DOHH2 (cell line): ENCODE measurements around the gene STAT5A.
"Not testable (repeated sequence)": the region's sequence is repeated elsewhere in the genome, so short reads cannot be mapped to it uniquely, and the experiment has no call there.

Source experiments
- H3F3A ChIP-seq: fragments of 200-600 bp; sonication (generic), shearing (Covaris generic); 2 replicates; pipeline ENCODE4 v1.6.0; 2016; ENCODE audit warnings: antibody characterized with exemption, mild to moderate bottlenecking; ENCODE audit not compliant: control insufficient read depth, insufficient read depth
- H3K27ac ChIP-seq: fragments of 200-600 bp; sonication (generic); 2 replicates; pipeline ENCODE4 v1.5.1; 2014; ENCODE audit warnings: low read depth, mild to moderate bottlenecking, low read length, moderate library complexity
- H3K27me3 ChIP-seq: fragments of 200-600 bp; sonication (generic); 2 replicates; pipeline ENCODE4 v1.6.1; 2014; ENCODE audit warnings: mild to moderate bottlenecking, low read length, mixed read lengths; ENCODE audit not compliant: control insufficient read depth
- H3K36me3 ChIP-seq: fragments of 200-600 bp; sonication (generic); 2 replicates; pipeline ENCODE4 v1.6.1; 2014; ENCODE audit warnings: mild to moderate bottlenecking, low read length, moderate library complexity, mixed read lengths; ENCODE audit not compliant: control insufficient read depth
- H3K4me1 ChIP-seq: fragments of 200-600 bp; sonication (generic); 2 replicates; pipeline ENCODE4 v1.6.1; 2014; ENCODE audit warnings: mild to moderate bottlenecking, low read length, mixed read lengths; ENCODE audit not compliant: control insufficient read depth
- H3K4me2 ChIP-seq: fragments of 200-600 bp; sonication (generic); 2 replicates; pipeline ENCODE4 v1.6.0; 2014; ENCODE audit warnings: mild to moderate bottlenecking, low read length, moderate library complexity
- H3K4me3 ChIP-seq: fragments of 200-600 bp; sonication (generic); 2 replicates; pipeline ENCODE4 v1.5.1; 2014; ENCODE audit warnings: mild to moderate bottlenecking, low read length, mixed read lengths
- H3K79me2 ChIP-seq: fragments of 200-600 bp; sonication (generic); 2 replicates; pipeline ENCODE4 v1.6.1; 2014; ENCODE audit warnings: mild to moderate bottlenecking, low read length, mixed read lengths; ENCODE audit not compliant: control insufficient read depth
- H3K9me2 ChIP-seq: fragments of 200-600 bp; sonication (generic); replicated peaks from 2 replicates; pipeline ENCODE4 v1.6.1; 2014; ENCODE audit warnings: mild to moderate bottlenecking, low read length, mixed read lengths; ENCODE audit not compliant: control insufficient read depth
- H3K9me3 ChIP-seq: fragments of 200-600 bp; sonication (generic); 2 replicates; pipeline ENCODE4 v1.6.1; 2014; ENCODE audit warnings: antibody characterized with exemption, low read length, mixed read lengths; ENCODE audit not compliant: control insufficient read depth, insufficient read depth
- H4K20me1 ChIP-seq: fragments of 200-600 bp; sonication (generic); 2 replicates; pipeline ENCODE4 v1.6.0; 2014; ENCODE audit warnings: low read depth, mild to moderate bottlenecking, antibody characterized with exemption, low read length, moderate library complexity; ENCODE audit not compliant: control insufficient read depth, insufficient read depth
- EZH2phosphoT487 ChIP-seq: fragments of 200-600 bp; sonication (generic); IDR thresholded peaks from 2 replicates; pipeline ENCODE4 v1.6.1; 2017; ENCODE audit warnings: borderline replicate concordance, mild to moderate bottlenecking, antibody characterized with exemption, low read length, moderate library complexity, mixed read lengths
- TF ChIP-seq, protein P1 (sequence below): fragments of 200-600 bp; sonication (generic); IDR thresholded peaks from one replicate; pipeline ENCODE4 v1.5.1; 2014; ENCODE audit warnings: antibody characterized with exemption, mild to moderate bottlenecking, low read depth, low read length; ENCODE audit not compliant: poor library complexity, severe bottlenecking

STAT5A gene

GRCh38 chr17:42354956-42355843 lies 66.9 kb downstream of the STAT5A start:
- Histone ChIP-seq H3K27me3 (no peaks in the 10 kb centered on the region), H3K27ac (no peak overlapping the region), H3F3A (0 out of 2 replicates have a peak, but pooled peaks cover 3% of the 10 kb centered on the region), H3K4me2 (no peak overlapping the region), H3K36me3 (no peaks in the 10 kb centered on the region), H4K20me1 (no peaks in the 10 kb centered on the region), H3K79me2 (no peaks in the 10 kb centered on the region), H3K4me1 (no peaks in the 10 kb centered on the region; the same call in 1 of the 2 replicates), H3K9me2 (no peaks in the 10 kb centered on the region), H3K9me3 (no peaks in the 10 kb centered on the region), H3K4me3 (no peak overlapping the region)
- TF ChIP-seq, protein P1, sequence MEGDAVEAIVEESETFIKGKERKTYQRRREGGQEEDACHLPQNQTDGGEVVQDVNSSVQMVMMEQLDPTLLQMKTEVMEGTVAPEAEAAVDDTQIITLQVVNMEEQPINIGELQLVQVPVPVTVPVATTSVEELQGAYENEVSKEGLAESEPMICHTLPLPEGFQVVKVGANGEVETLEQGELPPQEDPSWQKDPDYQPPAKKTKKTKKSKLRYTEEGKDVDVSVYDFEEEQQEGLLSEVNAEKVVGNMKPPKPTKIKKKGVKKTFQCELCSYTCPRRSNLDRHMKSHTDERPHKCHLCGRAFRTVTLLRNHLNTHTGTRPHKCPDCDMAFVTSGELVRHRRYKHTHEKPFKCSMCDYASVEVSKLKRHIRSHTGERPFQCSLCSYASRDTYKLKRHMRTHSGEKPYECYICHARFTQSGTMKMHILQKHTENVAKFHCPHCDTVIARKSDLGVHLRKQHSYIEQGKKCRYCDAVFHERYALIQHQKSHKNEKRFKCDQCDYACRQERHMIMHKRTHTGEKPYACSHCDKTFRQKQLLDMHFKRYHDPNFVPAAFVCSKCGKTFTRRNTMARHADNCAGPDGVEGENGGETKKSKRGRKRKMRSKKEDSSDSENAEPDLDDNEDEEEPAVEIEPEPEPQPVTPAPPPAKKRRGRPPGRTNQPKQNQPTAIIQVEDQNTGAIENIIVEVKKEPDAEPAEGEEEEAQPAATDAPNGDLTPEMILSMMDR = no peak
- TF ChIP-seq EZH2phosphoT487 = no peak

- no peak overlapping the region for H3K27ac ChIP-seq
- H3K4me3 ChIP-seq = no peak overlapping the region
- H3K79me2 ChIP-seq = no peaks in the 10 kb centered on the region
- H3K36me3 ChIP-seq = no peaks in the 10 kb centered on the region
- 0 out of 2 replicates have a peak, but pooled peaks cover 3% of the 10 kb centered on the region for H3F3A ChIP-seq
- no peak overlapping the region for H3K4me2 ChIP-seq
- H3K27me3 ChIP-seq = peaks cover 3% of the 10 kb centered on the region; the same call in 1 of the 2 replicates
- no peak for TF ChIP-seq EZH2phosphoT487
- TF ChIP-seq, protein P1 = no peak
- H3K4me1 ChIP-seq = no peaks in the 10 kb centered on the region; the same call in 1 of the 2 replicates
- H4K20me1 ChIP-seq = no peaks in the 10 kb centered on the region
- H3K9me2 ChIP-seq = no peaks in the 10 kb centered on the region
- H3K9me3 ChIP-seq = no peaks in the 10 kb centered on the region
Measured at GRCh38 chr17:42358434-42358833, 70.1 kb downstream of the STAT5A start.

DNA sequence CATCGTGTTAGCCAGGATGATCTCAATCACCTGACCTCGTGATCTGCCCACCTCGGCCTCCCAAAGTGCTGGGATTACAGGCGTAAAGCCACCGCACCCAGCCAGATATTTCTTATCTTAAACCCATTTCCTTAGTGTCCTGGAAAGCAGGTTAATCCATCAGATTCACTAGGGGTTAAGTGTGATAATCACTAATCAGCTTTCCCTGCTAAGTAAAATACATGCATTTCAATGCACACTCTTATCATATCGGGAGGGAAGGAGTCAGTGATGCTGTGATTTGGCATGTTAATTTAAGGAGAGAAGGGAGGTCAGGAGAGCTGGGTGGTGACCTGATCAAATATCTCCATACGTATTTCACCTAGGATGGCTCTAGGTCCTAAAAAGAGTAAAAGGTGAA lies 70.8 kb downstream of the STAT5A start:
- Histone ChIP-seq H3K9me2 (no peaks in the 10 kb centered on the region), H3K79me2 (no peaks in the 10 kb centered on the region), H3K9me3 (no peaks in the 10 kb centered on the region), H3F3A (0 out of 2 replicates have a peak, but pooled peaks cover 3% of the 10 kb centered on the region), H3K4me2 (no peak overlapping the region), H3K36me3 (no peaks in the 10 kb centered on the region), H3K27ac (no peak overlapping the region), H4K20me1 (no peaks in the 10 kb centered on the region), H3K4me1 (no peaks in the 10 kb centered on the region; the same call in 1 of the 2 replicates), H3K4me3 (no peak overlapping the region), H3K27me3 (peaks cover 3% of the 10 kb centered on the region; the same call in 1 of the 2 replicates)
- TF ChIP-seq, protein P1 = no peak

DNA sequence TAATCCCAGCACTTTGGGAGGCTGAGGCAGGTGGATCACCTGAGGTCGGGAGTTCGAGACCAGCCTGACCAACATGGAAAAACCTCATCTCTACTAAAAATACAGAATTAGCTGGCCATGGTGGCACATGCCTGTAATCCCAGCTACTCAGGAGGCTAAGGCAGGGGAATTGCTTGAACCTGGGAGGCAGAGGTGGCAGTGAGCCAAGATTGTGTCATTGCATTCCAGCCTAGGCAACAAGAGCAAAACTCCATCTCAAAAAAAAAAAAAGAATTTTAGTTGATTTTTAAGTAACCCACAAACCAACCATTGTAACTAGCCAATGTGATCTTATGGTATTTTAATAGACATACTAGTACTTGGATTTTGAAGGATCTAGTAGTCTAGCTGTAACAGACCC lies 72.1 kb downstream of the STAT5A start:
- not testable (repeated sequence) for H3K79me2 ChIP-seq, H4K20me1 ChIP-seq, H3K4me1 ChIP-seq

More for the DNA sequence above, 72.1 kb downstream of the STAT5A start:
- H3K4me3 ChIP-seq, H3K27me3 ChIP-seq, H3K36me3 ChIP-seq, H3K4me2 ChIP-seq, H3K27ac ChIP-seq, H3K9me2 ChIP-seq, H3K9me3 ChIP-seq, H3F3A ChIP-seq: not testable (repeated sequence)
